ENCODE data around the gene NEK6.

Gene NEK6

DNA sequence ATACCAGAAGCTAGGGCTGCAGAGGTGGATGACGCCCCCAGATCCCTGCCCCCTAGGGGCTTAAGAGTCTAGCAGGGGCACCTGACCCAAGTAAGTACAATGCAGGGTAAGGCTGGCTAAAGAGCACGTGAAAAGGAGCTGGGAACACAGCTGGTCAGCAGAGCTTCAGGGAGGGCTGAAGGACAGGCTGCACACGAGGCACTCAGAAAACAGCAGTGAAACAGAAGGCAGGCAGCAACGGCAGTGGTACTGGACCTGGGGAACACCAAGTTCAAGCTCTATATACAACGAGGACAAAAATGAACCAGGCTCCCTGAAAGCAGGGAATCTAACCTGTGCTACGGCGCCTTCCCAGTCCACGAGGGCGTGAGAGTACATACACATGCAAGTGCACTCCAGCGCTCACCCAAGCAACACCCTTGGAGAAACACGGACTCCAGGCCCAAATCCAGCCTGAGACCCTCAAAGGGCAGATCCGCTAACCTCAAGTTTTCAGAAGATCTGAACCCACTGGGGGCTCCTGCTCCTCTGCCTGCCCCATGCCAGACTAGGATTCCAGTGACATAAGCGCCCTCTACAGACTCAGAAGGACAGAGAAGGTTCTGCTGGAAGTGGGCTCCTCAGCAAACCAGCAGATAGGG is 100.1 kb downstream of the NEK6 start:
- no peak for DNase-seq

DNA sequence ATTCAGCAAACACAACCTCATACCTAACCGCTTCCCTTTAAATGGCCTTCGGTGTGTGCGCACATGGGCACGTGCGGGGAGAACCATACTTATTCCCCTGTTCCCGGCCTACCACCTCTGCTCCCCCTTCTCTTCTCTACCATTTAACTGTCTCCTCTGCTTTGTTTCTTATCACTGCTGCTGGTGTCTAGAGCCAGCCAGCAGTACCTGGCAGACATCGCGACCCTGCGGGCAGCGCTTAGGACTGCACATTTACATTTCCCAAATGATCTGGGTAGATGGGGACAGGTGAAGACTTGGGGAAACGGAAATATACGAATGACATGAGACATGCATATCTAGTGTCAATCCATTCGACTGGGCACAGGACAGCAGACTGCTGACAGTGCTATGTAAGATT is 100.9 kb downstream of the NEK6 start:
- DNase-seq = no peak

GRCh38 chr9:124359426-124359825 is 101.7 kb downstream of the NEK6 start:
- no peak for DNase-seq

DNA sequence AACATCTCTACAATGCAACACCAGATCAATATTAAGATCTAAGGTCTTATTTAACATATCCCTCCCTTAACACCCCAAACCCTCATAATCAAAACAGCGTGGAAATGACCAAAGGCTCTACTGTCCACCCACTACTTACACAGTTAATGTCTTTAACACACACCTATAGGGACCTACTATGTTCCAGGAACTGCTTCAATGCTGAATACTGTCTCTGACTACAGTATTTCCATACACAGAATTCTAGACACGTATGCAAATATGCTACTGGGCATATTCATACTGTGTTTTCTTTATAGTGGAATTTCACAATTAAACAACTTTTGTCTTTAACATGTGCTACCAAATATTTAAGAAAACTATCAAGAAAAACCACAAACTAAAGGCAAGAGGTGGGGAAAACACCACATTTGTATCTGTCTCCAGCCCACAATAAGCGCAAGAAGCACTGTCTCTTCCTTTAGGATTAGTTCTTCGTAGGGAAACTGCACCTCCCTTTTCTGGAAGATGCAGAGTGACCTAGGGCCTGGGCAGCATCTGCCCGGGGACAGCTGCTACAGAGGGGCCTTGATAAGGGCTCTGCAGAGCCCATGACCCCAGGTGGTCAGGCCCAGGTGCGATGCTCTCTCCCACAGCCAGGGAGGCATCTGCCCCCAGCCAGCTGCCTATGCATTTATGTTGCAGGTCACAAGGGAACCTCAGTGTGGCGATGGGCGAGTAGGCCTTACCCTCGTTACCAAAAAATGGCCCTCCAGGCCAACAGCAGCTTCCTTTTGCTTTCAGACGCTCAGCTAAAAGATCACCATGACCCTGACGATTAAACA is 102.3 kb downstream of the NEK6 start:
- DNase-seq = no peak

DNA sequence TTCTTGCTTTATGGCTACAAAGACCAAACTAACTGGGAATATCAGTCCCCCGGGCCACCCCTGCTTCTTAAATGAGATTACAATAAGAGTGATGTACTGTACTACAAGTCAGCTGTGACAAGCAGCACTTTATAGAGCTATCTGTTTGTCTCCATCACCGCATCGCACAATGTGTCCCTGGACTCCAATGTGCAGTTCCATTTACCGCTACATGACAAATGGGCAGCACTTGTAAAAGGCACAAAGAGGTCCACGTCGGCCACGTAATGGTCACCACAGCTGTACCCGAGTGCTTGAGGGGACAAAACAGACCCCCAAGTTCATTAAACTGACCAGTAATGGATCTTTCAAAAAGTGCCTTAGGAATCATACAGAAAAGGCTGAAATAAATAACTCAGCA is 103.4 kb downstream of the NEK6 start:
- DNase-seq = no peak

GRCh38 chr9:124363326-124364096 is 105.8 kb downstream of the NEK6 start:
- no peak for DNase-seq

DNA sequence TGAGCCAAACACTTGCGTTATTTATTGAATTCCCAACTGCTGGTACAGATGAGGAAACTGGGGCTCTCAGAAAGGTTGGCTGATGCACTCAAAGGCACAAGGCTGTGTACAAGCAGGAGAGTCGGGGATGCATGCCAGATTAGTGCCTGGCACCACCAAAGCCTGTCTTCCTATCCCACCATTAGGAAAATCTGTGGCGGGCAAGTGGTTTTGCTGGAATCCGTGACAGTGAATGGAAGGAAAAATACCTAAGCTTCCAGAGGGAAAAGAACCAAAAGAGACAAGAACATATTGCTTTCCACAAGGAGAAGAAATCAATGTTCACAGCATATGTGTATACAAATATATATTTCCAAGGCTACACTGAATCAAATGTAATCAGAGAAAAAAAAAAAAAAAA is 106.4 kb downstream of the NEK6 start:
- DNase-seq = no peak

DNA sequence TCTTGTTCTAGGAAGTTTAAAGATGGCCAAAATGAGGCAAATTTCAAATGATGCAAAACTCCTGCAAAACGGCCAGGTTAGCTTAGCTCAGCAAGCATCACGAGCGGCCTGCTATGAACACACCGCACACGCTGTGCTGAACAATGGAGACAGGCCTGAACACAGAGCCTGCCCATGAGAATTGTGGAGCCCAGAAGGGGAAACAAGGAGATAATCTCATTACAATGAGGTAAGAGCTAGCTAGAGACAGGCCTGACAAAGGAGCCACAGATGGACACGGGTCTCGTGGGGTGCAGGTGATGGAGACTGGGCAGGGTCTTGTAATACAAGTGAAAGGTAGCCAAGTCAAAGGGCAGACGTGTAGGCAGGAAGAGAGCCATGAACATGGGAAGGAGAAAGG is 107.3 kb downstream of the NEK6 start:
- no peak for DNase-seq

DNA sequence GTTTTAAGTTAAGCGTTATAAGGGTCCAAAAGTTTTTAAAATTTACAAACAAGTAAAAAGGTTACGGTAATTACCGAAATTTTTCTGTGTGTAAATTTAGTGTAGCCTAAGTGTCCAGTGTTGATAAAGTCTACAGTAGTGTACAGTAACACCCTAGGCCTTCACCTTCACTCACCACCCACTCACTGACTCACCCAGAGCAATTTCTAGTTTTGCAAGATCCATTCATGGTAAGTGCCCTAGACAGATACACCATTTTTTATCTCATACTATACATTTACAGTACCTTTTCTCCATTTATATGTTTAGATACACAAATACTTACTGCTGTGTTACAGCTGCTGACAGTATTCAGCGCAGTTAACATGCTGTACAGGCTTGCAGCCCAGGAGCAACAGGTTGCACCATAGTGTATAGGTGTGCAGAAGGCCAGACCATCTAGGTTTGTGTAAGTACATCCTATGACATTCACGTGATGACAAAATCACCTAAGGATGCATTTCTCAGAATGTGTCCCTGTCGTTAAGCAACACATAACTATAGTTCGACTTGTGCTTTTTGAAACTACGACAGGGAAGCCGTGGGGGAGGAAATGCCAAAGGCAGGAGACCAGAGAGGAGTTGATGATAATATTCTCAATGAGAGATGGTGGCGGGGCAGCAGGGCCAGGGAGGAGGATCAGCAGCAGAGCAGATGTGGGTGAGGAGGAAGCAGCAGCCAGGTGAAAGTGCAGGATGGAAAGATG is 108.9 kb downstream of the NEK6 start:
- DNase-seq = no peak

GRCh38 chr9:124368692-124369091 is 110.9 kb downstream of the NEK6 start:
- DNase-seq = no peak

DNA sequence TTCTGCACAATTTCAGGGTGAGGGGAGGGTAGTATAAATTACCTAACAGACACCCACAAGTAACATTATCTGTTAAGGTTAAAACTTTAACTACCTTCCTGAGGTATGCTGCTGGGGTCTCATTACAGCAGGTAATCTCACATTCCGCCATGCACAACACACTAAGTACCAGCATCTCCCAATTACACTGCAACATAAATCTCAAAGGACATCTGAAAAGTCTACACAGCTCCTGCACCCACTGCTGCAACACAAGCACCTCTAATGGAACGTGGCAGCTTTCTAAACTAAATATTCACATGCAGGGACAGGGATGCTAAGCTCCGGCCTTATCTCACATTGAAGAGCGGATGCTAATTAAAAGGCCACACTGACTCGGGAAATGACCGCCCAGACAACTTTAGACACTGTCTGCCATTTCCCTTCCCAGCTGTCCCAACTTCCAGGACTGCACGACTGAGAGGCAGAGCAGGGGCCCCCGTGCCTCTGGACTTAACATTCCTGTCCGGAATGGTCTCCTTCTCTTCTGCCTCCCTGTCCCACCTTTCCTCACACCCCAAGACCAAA is 111.6 kb downstream of the NEK6 start:
- no peak for DNase-seq

- no peak for DNase-seq
These were observed 113.3 kb downstream of the NEK6 start for GRCh38 chr9:124370896-124371582.

- no peak for DNase-seq
These were observed 114.3 kb downstream of the NEK6 start for GRCh38 chr9:124372038-124372437.

DNA sequence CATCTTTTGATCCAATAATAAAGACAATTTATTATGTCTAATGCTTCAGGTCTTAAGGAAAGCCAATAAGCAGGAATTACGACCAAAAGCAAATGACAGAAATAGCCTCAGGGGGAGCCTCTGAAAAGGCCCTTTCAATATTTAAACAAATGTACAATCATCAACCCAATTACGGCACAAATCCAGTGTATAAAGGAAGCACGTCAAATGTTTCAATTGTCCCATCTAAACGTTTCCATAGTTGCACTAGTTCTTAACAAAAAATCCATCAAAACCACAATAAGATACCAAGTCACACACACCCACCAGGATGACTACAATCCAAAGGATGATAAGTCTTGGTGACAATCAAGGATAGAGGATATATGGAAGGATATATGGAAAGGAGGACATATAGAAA is 115.6 kb downstream of the NEK6 start:
- no peak for DNase-seq

DNA sequence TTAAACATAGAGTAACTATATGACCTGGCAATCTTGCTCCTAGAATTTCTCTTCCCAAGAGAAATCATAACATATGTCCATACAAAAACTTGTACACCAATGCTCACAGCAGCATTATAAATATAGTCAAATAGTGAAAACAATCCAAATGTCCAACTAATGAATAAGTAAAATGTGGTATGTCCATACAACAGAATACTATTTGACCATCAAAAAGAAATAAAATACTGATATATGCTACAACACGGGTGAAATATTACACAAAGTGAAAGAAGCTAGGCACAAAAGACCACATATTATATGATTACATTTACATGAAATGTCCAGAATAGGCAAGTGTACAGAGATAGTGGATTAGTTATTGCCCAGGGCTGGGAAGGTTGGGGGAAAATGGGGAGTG is 116.1 kb downstream of the NEK6 start:
- DNase-seq = no peak

DNA sequence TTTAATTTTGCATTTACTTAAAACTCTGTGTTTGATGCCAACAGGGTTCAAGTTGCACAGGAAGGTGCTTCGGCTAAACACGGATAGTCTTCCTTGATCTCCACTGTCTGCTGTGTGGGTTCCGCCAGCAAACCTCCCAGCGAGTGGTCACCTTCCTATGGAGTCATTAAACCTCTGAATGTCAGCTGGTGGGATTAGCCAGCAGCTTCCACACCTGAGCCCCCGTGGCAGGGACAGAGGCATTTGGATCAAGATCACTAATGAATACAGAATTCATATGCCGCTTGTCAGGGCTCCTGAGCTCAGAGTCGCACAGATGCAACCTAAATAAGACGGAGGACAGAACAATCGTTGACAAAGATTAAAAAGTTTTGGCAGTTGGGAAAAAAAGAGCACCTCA is 118.0 kb downstream of the NEK6 start:
- DNase-seq = no peak

DNA sequence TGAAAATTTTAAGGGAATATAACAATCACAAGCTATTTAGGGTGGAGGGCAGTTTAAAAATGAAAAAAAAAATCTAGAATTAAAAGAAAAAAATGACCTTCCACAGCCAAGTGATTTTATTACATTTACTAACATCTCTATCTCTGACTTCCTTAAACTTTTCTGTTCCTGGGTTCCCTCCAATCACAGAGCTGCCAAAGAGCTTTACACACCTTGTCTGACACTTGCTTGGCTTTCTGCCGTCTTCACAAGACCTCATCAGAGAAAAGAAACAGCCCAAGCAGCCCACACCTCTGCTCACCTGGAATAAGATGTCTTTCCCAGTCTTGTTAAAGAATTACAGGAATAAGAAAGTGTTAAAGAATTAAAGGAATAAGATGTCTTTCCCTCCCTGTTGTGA is 118.6 kb downstream of the NEK6 start:
- DNase-seq = no peak

GRCh38 chr9:124377551-124378406 is 120.0 kb downstream of the NEK6 start:
- DNase-seq = no peak

DNA sequence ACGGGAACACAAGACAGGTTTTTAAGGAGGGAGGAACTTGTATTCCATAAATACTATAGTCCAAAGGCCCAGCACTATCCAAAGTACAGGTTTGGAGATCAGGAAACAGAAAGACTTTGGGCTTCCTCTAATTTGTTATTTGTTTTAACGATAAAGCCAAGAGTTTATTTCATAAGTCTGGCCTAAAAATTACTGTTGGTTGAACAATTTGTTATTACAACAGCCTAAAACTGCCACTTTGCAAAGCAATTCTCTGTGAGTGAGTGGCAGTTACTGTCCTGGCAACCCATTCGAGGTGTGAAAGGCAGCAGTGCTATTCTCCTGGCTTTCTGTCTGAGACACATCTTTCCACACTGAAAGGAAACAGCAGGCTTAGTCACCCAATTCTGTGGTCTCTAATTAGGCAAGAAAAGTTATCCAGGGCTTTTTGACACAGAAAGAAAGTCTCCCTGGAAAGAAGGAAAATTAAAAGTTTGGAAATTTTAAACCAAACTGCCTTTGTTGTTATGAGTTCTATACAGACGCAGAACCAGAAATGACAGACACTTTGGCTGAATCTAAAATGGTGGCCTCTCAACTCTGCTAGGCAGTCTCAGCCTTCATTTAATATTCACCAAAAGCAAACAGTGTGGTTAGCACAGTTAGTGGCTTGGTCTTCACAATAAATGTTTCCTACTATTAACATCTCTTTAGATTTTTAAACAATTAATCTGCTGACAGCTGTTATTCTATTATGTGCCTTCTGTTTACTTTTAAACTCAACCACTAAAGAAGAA is 123.6 kb downstream of the NEK6 start:
- no peak for DNase-seq

DNA sequence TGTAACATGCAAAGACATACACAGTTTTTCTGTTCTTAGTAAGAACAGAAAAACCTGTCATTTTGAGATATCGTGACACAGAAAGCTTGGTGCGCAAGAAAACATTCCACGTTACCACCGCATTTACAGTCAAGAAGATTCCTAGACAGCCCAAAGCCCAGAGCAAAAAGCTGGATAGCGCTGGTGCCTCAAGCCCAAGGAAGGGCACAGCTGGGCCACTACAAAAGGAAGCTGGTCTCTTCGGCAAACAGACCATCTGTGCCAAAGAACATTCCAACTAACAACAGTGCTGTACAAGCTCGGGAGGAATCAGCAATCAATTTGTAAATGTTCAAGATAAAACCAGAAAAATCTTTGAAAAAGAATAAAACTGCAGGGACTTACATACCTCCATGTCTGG is 126.5 kb downstream of the NEK6 start:
- no peak for DNase-seq
